ENCODE measurements around the gene P3H2. TPM values are rescaled to one million over a fixed set of nuclear protein-coding genes. Genes with fewer than 3 reads are reported as not detected.

Gene P3H2
- total and polyA plus RNA-seq, 7 donors, result 0.24 to 3.4 (median 1.2) TPM

DNA sequence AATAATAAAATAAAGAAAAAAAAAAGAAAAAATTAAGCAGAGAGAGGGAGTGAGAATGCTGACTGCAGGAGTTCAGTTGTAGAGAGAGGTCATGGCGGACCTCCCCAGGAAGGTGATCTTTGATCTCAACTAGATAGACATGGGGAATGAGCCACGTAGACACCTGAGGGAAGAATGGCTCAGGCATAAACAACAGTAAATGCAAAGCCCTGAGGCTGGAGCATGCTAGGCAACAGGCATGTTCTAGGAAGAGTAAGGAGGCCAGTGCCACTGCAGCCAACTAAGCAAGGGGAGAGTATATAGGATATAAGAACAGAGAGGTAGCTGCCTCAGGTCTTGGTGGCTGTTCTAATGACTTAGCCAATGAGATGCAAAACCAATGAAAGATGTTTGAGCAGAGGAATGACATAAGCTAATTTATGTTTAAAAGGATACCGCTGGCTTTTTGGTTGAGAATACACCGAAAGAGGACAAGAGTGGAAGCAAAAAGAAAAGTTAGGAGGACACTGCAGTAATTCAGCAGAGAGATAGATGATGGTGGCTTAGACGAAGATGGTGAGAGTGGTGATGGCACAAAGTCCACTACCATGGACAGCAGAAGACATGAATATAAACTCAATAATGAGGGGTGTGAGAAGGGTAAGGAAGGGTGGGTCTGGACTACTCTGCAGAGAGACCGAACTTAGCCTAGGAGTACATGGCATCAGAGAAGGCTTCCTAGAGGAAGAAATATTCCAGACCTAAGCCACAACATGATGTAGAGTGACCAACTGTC, 174.6 kb downstream of the P3H2 start:
- 94 to 98% (median 95%) methylated on average over 6 of the region's 6 CpGs for WGBS, 3 donors

DNA sequence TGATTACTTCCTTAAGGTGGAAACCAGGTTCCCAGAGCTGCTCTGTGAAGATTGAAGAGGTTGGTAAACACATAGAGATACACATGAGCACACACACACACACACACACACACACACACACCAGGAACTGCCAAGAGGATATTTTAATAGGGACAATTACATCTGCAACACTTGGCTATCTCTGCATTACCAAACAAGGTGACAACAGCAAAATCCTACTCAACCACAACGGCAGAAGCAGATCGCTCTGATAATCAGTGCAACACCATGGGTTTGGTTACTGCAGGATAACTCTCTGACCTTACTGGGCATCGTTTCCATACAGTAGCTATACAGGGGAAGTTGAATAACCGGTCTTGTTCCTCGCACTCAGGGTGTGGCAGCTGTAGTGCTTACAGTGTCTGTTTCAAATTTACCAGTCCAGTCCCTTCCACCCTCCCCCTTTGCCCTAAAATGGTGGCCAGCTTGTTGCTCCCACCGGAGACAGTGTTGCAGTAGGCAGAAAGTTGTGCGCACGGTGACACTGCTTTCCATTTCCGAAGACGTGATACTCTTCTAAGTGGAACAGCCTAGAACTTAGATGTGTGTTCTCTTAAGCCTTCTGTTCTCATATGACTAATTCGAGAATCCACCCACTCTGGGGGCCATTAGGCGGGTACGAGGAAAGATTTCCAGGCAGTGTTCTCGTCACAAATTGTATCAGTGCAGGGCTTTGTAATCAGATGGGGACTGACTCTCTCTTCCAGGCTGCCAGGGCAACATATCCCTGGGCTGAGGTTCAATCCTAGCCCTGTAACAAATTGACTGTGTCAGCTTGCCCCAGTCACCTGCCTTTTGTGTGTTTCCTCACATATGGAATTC, 176.2 kb downstream of the P3H2 start:
- Histone ChIP-seq H3K27me3 (ENCODE audit: insufficient read depth in 3 of 3, low read length in 2 of 3) (no peaks in the 10 kb centered on the region), H3K27ac (no peak overlapping the region), H3K36me3 (ENCODE audit: insufficient read depth in 1 of 2, low read depth in 1 of 2) (no peaks in the 10 kb centered on the region), H3K4me1 (peaks cover 3% of the 10 kb centered on the region), H3K4me3 (no peak overlapping the region), H3K9me3 (no peaks in the 10 kb centered on the region)
- TF ChIP-seq, protein P1, sequence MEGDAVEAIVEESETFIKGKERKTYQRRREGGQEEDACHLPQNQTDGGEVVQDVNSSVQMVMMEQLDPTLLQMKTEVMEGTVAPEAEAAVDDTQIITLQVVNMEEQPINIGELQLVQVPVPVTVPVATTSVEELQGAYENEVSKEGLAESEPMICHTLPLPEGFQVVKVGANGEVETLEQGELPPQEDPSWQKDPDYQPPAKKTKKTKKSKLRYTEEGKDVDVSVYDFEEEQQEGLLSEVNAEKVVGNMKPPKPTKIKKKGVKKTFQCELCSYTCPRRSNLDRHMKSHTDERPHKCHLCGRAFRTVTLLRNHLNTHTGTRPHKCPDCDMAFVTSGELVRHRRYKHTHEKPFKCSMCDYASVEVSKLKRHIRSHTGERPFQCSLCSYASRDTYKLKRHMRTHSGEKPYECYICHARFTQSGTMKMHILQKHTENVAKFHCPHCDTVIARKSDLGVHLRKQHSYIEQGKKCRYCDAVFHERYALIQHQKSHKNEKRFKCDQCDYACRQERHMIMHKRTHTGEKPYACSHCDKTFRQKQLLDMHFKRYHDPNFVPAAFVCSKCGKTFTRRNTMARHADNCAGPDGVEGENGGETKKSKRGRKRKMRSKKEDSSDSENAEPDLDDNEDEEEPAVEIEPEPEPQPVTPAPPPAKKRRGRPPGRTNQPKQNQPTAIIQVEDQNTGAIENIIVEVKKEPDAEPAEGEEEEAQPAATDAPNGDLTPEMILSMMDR (IDR thresholded peaks at IDR 0.05), result no peak
- WGBS, 3 donors, result 88 to 90% (median 90%) methylated on average over 14 of the region's 14 CpGs
- DNase-seq (no peak), ATAC-seq (no peak)
- intact Hi-C loops (cut with DNase I), result loop anchor here (5.0 to 10.0 kb wide), 2 partner anchors 260 to 677 kb away; no protein-coding TSS in a partner anchor

More for the DNA sequence above, 174.6 kb downstream of the P3H2 start:
- H3K36me3 ChIP-seq (ENCODE audit: insufficient read depth in 1 of 2, low read depth in 1 of 2), result no peaks in the 10 kb centered on the region
- TF ChIP-seq, protein P1 (IDR thresholded peaks at IDR 0.05), result no peak
- H3K4me1 ChIP-seq, result peaks cover 3% of the 10 kb centered on the region
- H3K9me3 ChIP-seq, result no peaks in the 10 kb centered on the region
- H3K4me3 ChIP-seq, result no peak overlapping the region
- no peak for ATAC-seq
- no peak overlapping the region for H3K27ac ChIP-seq
- no peak for DNase-seq
- intact Hi-C loops (cut with DNase I), result loop anchor here (5.0 to 10.0 kb wide), 2 partner anchors 261 to 679 kb away; no protein-coding TSS in a partner anchor
- H3K27me3 ChIP-seq (ENCODE audit: insufficient read depth in 3 of 3, low read length in 2 of 3), result no peaks in the 10 kb centered on the region

DNA sequence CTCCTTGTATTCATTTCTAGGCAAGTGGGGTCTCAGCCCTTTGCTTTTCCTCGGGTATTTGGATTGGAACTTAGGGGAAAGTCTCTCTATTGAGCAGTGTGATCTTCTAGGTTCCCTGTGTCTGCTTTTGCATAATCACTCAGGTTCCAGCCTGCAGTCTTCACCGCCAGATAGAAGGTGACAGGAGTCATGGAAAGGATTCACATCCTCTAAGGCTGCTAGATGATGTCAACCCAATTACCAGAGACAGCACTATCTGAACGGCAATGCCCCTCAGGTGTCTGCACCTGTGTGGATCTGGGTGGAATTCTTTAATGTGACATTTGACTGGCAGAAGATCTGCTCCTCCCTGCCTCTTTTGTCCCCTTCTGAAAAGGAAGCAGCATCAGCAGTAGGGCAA, 177.7 kb downstream of the P3H2 start:
- no peaks in the 10 kb centered on the region for H3K27me3 ChIP-seq (ENCODE audit: insufficient read depth in 3 of 3, low read length in 2 of 3)
- DNase-seq, result no peak
- intact Hi-C loops (cut with DNase I), result loop anchor here in 1 of 2 donors (10.0 kb wide), 1 partner anchor 258 kb away; no protein-coding TSS in a partner anchor
- WGBS, 3 donors, result 88 to 100% (median 92%) methylated on average over 3 of the region's 3 CpGs
- H3K4me3 ChIP-seq, result no peak overlapping the region
- H3K4me1 ChIP-seq, result no peaks in the 10 kb centered on the region
- no peaks in the 10 kb centered on the region for H3K9me3 ChIP-seq
- no peak overlapping the region for H3K27ac ChIP-seq
- TF ChIP-seq, protein P1 (IDR thresholded peaks at IDR 0.05), result no peak
- no peak for ATAC-seq
- no peaks in the 10 kb centered on the region for H3K36me3 ChIP-seq (ENCODE audit: insufficient read depth in 1 of 2, low read depth in 1 of 2)

DNA sequence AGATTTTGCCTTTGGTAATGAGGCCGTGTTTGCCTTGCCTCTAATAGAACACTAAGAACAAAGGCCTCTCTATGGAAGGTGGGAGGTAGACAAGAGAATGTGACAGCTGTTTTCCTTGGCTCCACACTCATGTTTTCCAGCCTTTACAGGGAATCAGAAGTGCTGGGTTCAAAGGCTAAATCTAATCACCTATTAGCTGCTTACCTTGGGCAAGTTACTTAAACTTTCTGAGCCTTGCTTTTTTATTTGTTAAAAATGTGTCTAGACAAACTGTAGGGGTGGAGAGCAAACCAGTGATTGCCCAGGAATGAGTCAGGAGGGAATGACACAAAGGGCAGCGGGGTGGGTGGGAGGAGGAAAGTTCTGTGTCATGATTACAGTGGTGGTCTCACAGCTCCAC, 179.0 kb downstream of the P3H2 start:
- Histone ChIP-seq H3K4me1 (no peaks in the 10 kb centered on the region), H3K27ac (no peak overlapping the region), H3K4me3 (no peak overlapping the region), H3K36me3 (ENCODE audit: insufficient read depth in 1 of 2, low read depth in 1 of 2) (no peaks in the 10 kb centered on the region), H3K9me3 (no peaks in the 10 kb centered on the region), H3K27me3 (ENCODE audit: insufficient read depth in 3 of 3, low read length in 2 of 3) (no peaks in the 10 kb centered on the region)
- TF ChIP-seq, protein P1 (IDR thresholded peaks at IDR 0.05), result no peak
- WGBS, 3 donors, result 65 to 76% (median 69%) methylated on average over 2 of the region's 2 CpGs
- ATAC-seq, result no peak
- DNase-seq, result no peak
- intact Hi-C loops (cut with DNase I), result loop anchor here in 1 of 2 donors (10.0 kb wide), 1 partner anchor 257 kb away; no protein-coding TSS in a partner anchor
